Ascending aorta (tissue), 2 donors: ENCODE results near the gene TGM1. TPM values are rescaled to one million over a fixed set of nuclear protein-coding genes. Genes with fewer than 3 reads are reported as not detected.
A peak's percentile ranks its signal among the peaks of the same experiment; 100 is the strongest.
"Not testable (repeated sequence)": the region's sequence is repeated elsewhere in the genome, so short reads cannot be mapped to it uniquely, and the experiment has no call there.

Experiments
- DNase-seq, 2 donors: peaks; one replicate each; pipeline ENCODE4 v3.0.0-alpha.2; 2019; ENCODE audit warnings: low spot score in 2 of 2
- H3K27ac ChIP-seq, 2 donors: fragments of 200-600 bp; sonication (generic); one replicate each; pipeline ENCODE4 v1.5.1; 2016 to 2017; ENCODE audit warnings: mild to moderate bottlenecking in 1 of 2
- H3K27me3 ChIP-seq: fragments of 200-600 bp; sonication (generic); one replicate; pipeline ENCODE4 v1.5.1; 2017
- H3K36me3 ChIP-seq, 2 donors: fragments of 200-600 bp; sonication (generic); one replicate each; pipeline ENCODE4 v1.5.1; 2016
- H3K4me1 ChIP-seq, 2 donors: fragments of 200-600 bp; sonication (generic); one replicate each; pipeline ENCODE4 v1.5.1; 2016 to 2017; ENCODE audit warnings: mild to moderate bottlenecking in 1 of 2
- H3K4me3 ChIP-seq, 2 donors: fragments of 200-600 bp; sonication (generic); one replicate each; pipeline ENCODE4 v1.5.1; 2016 to 2017; ENCODE audit warnings: mild to moderate bottlenecking in 1 of 2
- H3K9me3 ChIP-seq, 2 donors: fragments of 200-600 bp; sonication (generic); one replicate each; pipeline ENCODE4 v1.5.1; 2016
- CTCF ChIP-seq, 3 experiments: fragments of 200-600 bp in 2 of 3; fragments of 450-650 bp in 1 of 3; sonication (generic) in 2 of 3; IDR thresholded peaks; one replicate each; pipeline ENCODE4 v1.5.1; 2016 to 2019; ENCODE audit warnings: antibody characterized with exemption in 3 of 3, mild to moderate bottlenecking in 1 of 3, moderate library complexity in 1 of 3
- intact Hi-C: fragments of 100-400 bp; cut with DNase I; formaldehyde crosslinking; loops from one replicate; pipeline ENCODE4 v1.15.1; 2023
- total RNA-seq: library from RNA; depleted of rRNA; stranded (reverse); fragments of >200 nt; gene quantifications from one replicate; pipeline ENCODE4 v1.1.0, GENCODE V29; 2016

The TGM1 gene
- total RNA-seq, 1 donor from 2014 or later = 1.7 TPM

- intact Hi-C loops = loop anchor here (1.0 to 5.0 kb wide), 5 partner anchors 10 to 85 kb away; partner anchors contain the start of genes MDP1, PSME2, RABGGTA and RNF31
- Histone ChIP-seq H3K27me3 (no peaks in the 10 kb centered on the region), H3K4me1 (peaks cover 10 to 20% of the 10 kb centered on the region in 2 donors), H3K27ac (peak within 1 kb of the TSS; percentile 86 to 89), H3K36me3 (peaks cover 11 to 40% of the 10 kb centered on the region in 2 donors), H3K4me3 (peak within 1 kb of the TSS; percentile 85 to 90), H3K9me3 (no peaks in the 10 kb centered on the region)
- TF ChIP-seq CTCF (IDR thresholded peaks at IDR 0.05) = no peak
- peak; percentile 87 to 97 for DNase-seq
Observed at GRCh38 chr14:24232121-24232644, 30.8 kb downstream of the TGM1 start, which contains the start of gene NEDD8. NEDD8 (minus strand) TSS chr14:24232367; CDS start chr14:24232267, 100 bp downstream.

- DNase-seq = no peak
- Histone ChIP-seq H3K9me3 (no peaks in the 10 kb centered on the region), H3K4me3 (peak overlapping the region; percentile 85 to 90), H3K4me1 (peaks cover 10 to 20% of the 10 kb centered on the region in 2 donors), H3K27ac (peak overlapping the region; percentile 86 to 89), H3K36me3 (peaks cover 5 to 34% of the 10 kb centered on the region in 2 donors), H3K27me3 (no peaks in the 10 kb centered on the region)
- intact Hi-C loops = loop anchor here (1.0 to 5.0 kb wide), 5 partner anchors 11 to 84 kb away; partner anchors contain the start of genes MDP1, PSME2, RABGGTA and RNF31
- no peak for TF ChIP-seq CTCF (IDR thresholded peaks at IDR 0.05)
Observed at GRCh38 chr14:24231263-24232120, 31.5 kb downstream of the TGM1 start.

- Histone ChIP-seq H3K9me3 (no peaks in the 10 kb centered on the region), H3K4me1 (peaks cover 10 to 16% of the 10 kb centered on the region in 2 donors), H3K36me3 (peaks cover 2 to 15% of the 10 kb centered on the region in 2 donors), H3K27ac (no peak overlapping the region), H3K4me3 (no peak overlapping the region), H3K27me3 (no peaks in the 10 kb centered on the region)
- TF ChIP-seq CTCF (IDR thresholded peaks at IDR 0.05) = no peak
- intact Hi-C loops = no loop called here
- peak in 1 of 2 donors; percentile 21 for DNase-seq
Observed at GRCh38 chr14:24228902-24229301, 34.1 kb downstream of the TGM1 start.

GRCh38 chr14:24226473-24226872 lies 36.5 kb downstream of the TGM1 start:
- TF ChIP-seq CTCF (IDR thresholded peaks at IDR 0.05) = no peak
- H3K27me3 ChIP-seq = no peaks in the 10 kb centered on the region
- DNase-seq = no peak
- peaks cover 2 to 8% of the 10 kb centered on the region in 2 donors for H3K4me1 ChIP-seq
- H3K27ac ChIP-seq = no peak overlapping the region
- no peak overlapping the region for H3K4me3 ChIP-seq
- peaks cover 2 to 15% of the 10 kb centered on the region in 2 donors for H3K36me3 ChIP-seq
- intact Hi-C loops = no loop called here
- no peaks in the 10 kb centered on the region for H3K9me3 ChIP-seq

GRCh38 chr14:24224618-24225071 lies 38.3 kb downstream of the TGM1 start:
- peak in 1 of 2 donors; percentile 41 for DNase-seq
- H3K4me1 ChIP-seq = no peaks in the 10 kb centered on the region
- H3K36me3 ChIP-seq = peaks cover 2 to 15% of the 10 kb centered on the region in 2 donors
- H3K27me3 ChIP-seq = no peaks in the 10 kb centered on the region
- no peak overlapping the region for H3K27ac ChIP-seq
- no peak overlapping the region for H3K4me3 ChIP-seq
- intact Hi-C loops = no loop called here
- no peaks in the 10 kb centered on the region for H3K9me3 ChIP-seq
- no peak for TF ChIP-seq CTCF (IDR thresholded peaks at IDR 0.05)

- H3K4me3 ChIP-seq, H3K27ac ChIP-seq, intact Hi-C loops, H3K27me3 ChIP-seq, H3K4me1 ChIP-seq, H3K36me3 ChIP-seq, H3K9me3 ChIP-seq: not testable (repeated sequence)
- DNase-seq = peak in 1 of 2 donors; percentile 24
Observed at GRCh38 chr14:24222987-24223386, 40.0 kb downstream of the TGM1 start.
